LNCaP clone FGC (cell line): Measurements from ENCODE around the gene MAS1.

Experiments used
- DNase-seq: peaks from one replicate; pipeline ENCODE4 v3.0.0-alpha.2; 2011; ENCODE audit warnings: low read depth
- H3K4me3 ChIP-seq: 2 replicates; pipeline ENCODE4 v1.5.1; 2011; ENCODE audit warnings: mild to moderate bottlenecking, low read depth, low read length, control low read depth
- TF ChIP-seq, protein P1 (sequence below): IDR thresholded peaks from 2 replicates; pipeline ENCODE4 v1.5.1; 2012; ENCODE audit warnings: mild to moderate bottlenecking; ENCODE audit not compliant: control insufficient read depth, insufficient read depth; ENCODE audit errors: extremely low read depth

Gene MAS1

DNA sequence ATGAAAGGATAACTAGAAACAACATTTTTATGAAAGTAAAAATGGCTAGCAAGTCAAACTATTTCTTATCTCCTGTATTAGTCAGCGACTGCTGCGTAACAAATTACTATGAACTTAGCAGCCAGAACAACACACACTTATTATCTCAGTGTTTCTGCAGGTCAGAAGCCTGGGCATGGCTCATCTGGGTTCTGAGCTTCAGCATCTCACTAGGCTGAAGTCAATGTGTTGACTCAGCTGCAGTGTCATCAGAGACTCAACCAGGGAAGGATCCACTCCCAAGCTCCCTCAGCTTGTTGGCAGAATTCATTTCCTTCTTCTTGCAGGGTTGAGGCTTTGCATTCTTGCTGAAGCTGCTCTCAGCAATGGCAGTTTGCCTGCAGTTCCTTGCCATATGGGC is 44.8 kb downstream of the MAS1 start:
- no peak overlapping the region for H3K4me3 ChIP-seq
- TF ChIP-seq, protein P1, sequence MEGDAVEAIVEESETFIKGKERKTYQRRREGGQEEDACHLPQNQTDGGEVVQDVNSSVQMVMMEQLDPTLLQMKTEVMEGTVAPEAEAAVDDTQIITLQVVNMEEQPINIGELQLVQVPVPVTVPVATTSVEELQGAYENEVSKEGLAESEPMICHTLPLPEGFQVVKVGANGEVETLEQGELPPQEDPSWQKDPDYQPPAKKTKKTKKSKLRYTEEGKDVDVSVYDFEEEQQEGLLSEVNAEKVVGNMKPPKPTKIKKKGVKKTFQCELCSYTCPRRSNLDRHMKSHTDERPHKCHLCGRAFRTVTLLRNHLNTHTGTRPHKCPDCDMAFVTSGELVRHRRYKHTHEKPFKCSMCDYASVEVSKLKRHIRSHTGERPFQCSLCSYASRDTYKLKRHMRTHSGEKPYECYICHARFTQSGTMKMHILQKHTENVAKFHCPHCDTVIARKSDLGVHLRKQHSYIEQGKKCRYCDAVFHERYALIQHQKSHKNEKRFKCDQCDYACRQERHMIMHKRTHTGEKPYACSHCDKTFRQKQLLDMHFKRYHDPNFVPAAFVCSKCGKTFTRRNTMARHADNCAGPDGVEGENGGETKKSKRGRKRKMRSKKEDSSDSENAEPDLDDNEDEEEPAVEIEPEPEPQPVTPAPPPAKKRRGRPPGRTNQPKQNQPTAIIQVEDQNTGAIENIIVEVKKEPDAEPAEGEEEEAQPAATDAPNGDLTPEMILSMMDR: no peak

DNA sequence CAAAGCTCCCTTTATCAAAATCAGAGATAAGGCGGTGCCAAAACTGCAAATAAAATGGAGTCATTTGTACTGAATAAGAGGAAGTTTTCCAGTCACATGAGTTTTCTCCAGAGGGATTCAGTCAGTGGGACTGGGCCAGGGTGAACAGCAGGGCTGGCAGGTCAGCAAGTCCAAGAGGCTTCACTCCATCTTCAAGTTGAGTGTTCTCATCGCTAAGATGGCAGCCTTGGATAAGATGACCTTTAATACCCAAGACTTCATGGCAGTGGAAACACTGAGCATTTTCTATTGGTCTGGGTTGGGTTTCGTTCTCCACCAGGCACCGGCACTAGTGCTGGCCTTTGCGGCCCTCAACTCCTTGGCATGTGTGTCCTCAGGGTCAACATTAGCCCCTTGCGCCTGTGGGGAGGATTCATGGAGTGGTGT is 48.8 kb downstream of the MAS1 start:
- DNase-seq: no peak
- TF ChIP-seq, protein P1: no peak
- H3K4me3 ChIP-seq: no peak overlapping the region

More for the DNA sequence above, 44.8 kb downstream of the MAS1 start:
- no peak for DNase-seq
